IMR-90 (cell line): ENCODE data around the gene NT5C3B. TPM values are rescaled to one million over a fixed set of nuclear protein-coding genes. Genes with fewer than 3 reads are reported as not detected.
A peak's percentile ranks its signal among the peaks of the same experiment; 100 is the strongest.

Experiments used
- ATAC-seq: fragments of 200-7000 bp; cut with Tn5 transposase; 2 replicates; pipeline ENCODE4 v1.9.1; 2020; ENCODE audit warnings: low read depth, mild to moderate bottlenecking, moderate library complexity
- BruUV-seq: library from RNA; stranded (reverse); fragments of 400-500 nt; replicated peaks from 2 replicates; lab custom pipeline; 2021; lab: Mats Ljungman, UMichigan
- CTCF ChIA-PET: fragments of 300-600 bp; formaldehyde crosslinking; extraction: SDS; loops from one replicate; lab custom pipeline; 2021; ENCODE audit warnings: antibody characterized with exemption; lab: Yijun Ruan, JAX
- POLR2A ChIA-PET: fragments of 300-600 bp; sonication (Branson Sonifier 250); formaldehyde crosslinking; loops from one replicate; lab custom pipeline; 2022; ENCODE audit warnings: antibody characterized with exemption; ENCODE audit not compliant: unreplicated experiment; lab: Charles Lee
- DNase-seq: peaks from one replicate; pipeline ENCODE4 v3.0.0; 2013
- H2AFZ ChIP-seq: replicated peaks from 2 replicates; pipeline ENCODE3; 2013; ENCODE audit warnings: low read length, mild to moderate bottlenecking; ENCODE audit not compliant: poor library complexity
- H2AK5ac ChIP-seq: 2 replicates; pipeline ENCODE4 v1.6.1; 2013; ENCODE audit warnings: low read depth, low read length, inconsistent platforms
- H2AK9ac ChIP-seq: replicated peaks from 2 replicates; pipeline ENCODE3; 2013; ENCODE audit warnings: mild to moderate bottlenecking, low read depth, low read length, moderate library complexity; ENCODE audit not compliant: poor library complexity
- H2BK120ac ChIP-seq: 2 replicates; pipeline ENCODE4 v1.6.1; 2013; ENCODE audit warnings: low read depth, low read length, inconsistent platforms
- H2BK15ac ChIP-seq: 3 replicates; pipeline ENCODE4 v1.6.1; 2013; ENCODE audit warnings: low read depth, low read length, inconsistent platforms
- H2BK20ac ChIP-seq: 2 replicates; pipeline ENCODE4 v1.6.1; 2013; ENCODE audit warnings: low read depth, mild to moderate bottlenecking, inconsistent platforms, low read length, moderate library complexity
- H2BK5ac ChIP-seq: 2 replicates; pipeline ENCODE4 v1.6.1; 2013; ENCODE audit warnings: mild to moderate bottlenecking, low read depth, low read length, inconsistent platforms; ENCODE audit not compliant: poor library complexity, severe bottlenecking
- H3K14ac ChIP-seq: replicated peaks from 2 replicates; pipeline ENCODE4 v1.6.1; 2013; ENCODE audit warnings: low read depth, low read length, inconsistent platforms
- H3K18ac ChIP-seq: 2 replicates; pipeline ENCODE4 v1.6.1; 2013; ENCODE audit warnings: low read depth, low read length, control low read depth
- H3K23ac ChIP-seq: 2 replicates; pipeline ENCODE4 v1.6.1; 2013; ENCODE audit warnings: low read depth, low read length, inconsistent platforms
- H3K27ac ChIP-seq: 2 replicates; pipeline ENCODE4 v1.5.1; 2013; ENCODE audit warnings: mild to moderate bottlenecking, control low read depth, low read length; ENCODE audit not compliant: insufficient read depth
- H3K27me3 ChIP-seq: 2 replicates; pipeline ENCODE4 v1.6.1; 2013; ENCODE audit warnings: low read length; ENCODE audit not compliant: control insufficient read depth, insufficient read depth
- H3K36me3 ChIP-seq: 2 replicates; pipeline ENCODE4 v1.6.1; 2013; ENCODE audit warnings: low read length, mixed read lengths; ENCODE audit not compliant: control insufficient read depth, insufficient read depth
- H3K4ac ChIP-seq: 2 replicates; pipeline ENCODE4 v1.6.1; 2013; ENCODE audit warnings: low read depth, low read length, inconsistent platforms
- H3K4me1 ChIP-seq: 2 replicates; pipeline ENCODE4 v1.6.1; 2013; ENCODE audit warnings: low read length, mixed read lengths; ENCODE audit not compliant: control insufficient read depth, insufficient read depth
- H3K4me2 ChIP-seq: 2 replicates; pipeline ENCODE4 v1.6.1; 2013; ENCODE audit warnings: low read depth, mild to moderate bottlenecking, control low read depth, low read length, moderate library complexity
- H3K4me3 ChIP-seq: 2 replicates; pipeline ENCODE4 v1.5.1; 2013; ENCODE audit warnings: low read depth, mild to moderate bottlenecking, control low read depth, low read length, moderate library complexity; ENCODE audit not compliant: insufficient read depth
- H3K56ac ChIP-seq: 2 replicates; pipeline ENCODE4 v1.6.1; 2013; ENCODE audit warnings: low read length, inconsistent platforms; ENCODE audit not compliant: insufficient read depth; ENCODE audit errors: extremely low read depth
- H3K79me1 ChIP-seq, 2 experiments: 2 replicates each; pipeline ENCODE4 v1.6.1; 2013; ENCODE audit warnings: low read length in 2 of 2, inconsistent platforms in 1 of 2, low read depth in 1 of 2
- H3K9ac ChIP-seq: 2 replicates; pipeline ENCODE4 v1.6.1; 2013; ENCODE audit warnings: low read depth, low read length, control low read depth
- H3K9me1 ChIP-seq: 2 replicates; pipeline ENCODE4 v1.6.1; 2013; ENCODE audit warnings: low read length, inconsistent platforms; ENCODE audit not compliant: insufficient read depth
- H3K9me3 ChIP-seq: 2 replicates; pipeline ENCODE4 v1.6.1; 2013; ENCODE audit warnings: low read length; ENCODE audit not compliant: control insufficient read depth, insufficient read depth
- H4K20me1 ChIP-seq: 2 replicates; pipeline ENCODE4 v1.6.1; 2013; ENCODE audit warnings: low read length, inconsistent platforms; ENCODE audit not compliant: insufficient read depth
- H4K5ac ChIP-seq: 2 replicates; pipeline ENCODE4 v1.6.1; 2013; ENCODE audit warnings: mild to moderate bottlenecking, low read depth, low read length, control low read depth
- H4K8ac ChIP-seq, 2 experiments: 2 replicates each; pipeline ENCODE4 v1.6.1; 2013; ENCODE audit warnings: low read depth in 2 of 2, low read length in 2 of 2, control low read depth in 1 of 2, inconsistent platforms in 1 of 2
- H4K91ac ChIP-seq: 2 replicates; pipeline ENCODE4 v1.6.1; 2013; ENCODE audit warnings: low read depth, low read length, inconsistent platforms; ENCODE audit not compliant: insufficient read depth
- CEBPB ChIP-seq: IDR thresholded peaks from 2 replicates; pipeline ENCODE4 v1.6.1; 2012; ENCODE audit warnings: low read depth, low read length, improper control_type of control experiment
- FOS ChIP-seq: fragments of 150-350 bp; IDR thresholded peaks from 2 replicates; pipeline ENCODE4 v1.6.1; 2016; ENCODE audit warnings: low read depth, low read length
- MAFK ChIP-seq: IDR thresholded peaks from 2 replicates; pipeline ENCODE4 v1.6.1; 2012; ENCODE audit warnings: low read depth, low read length, improper control_type of control experiment
- MAZ ChIP-seq: IDR thresholded peaks from 2 replicates; pipeline ENCODE4 v1.6.1; 2012; ENCODE audit warnings: low read depth, mild to moderate bottlenecking, low read length, improper control_type of control experiment, moderate library complexity, borderline replicate concordance
- MXI1 ChIP-seq: IDR thresholded peaks from 2 replicates; pipeline ENCODE4 v1.6.1; 2012; ENCODE audit warnings: low read depth, mild to moderate bottlenecking, low read length, moderate library complexity, borderline replicate concordance
- NFE2L2 ChIP-seq: fragments of 150-350 bp; IDR thresholded peaks from 2 replicates; pipeline ENCODE4 v1.6.1; 2016; ENCODE audit warnings: low read depth, mild to moderate bottlenecking, low read length
- POLR2A ChIP-seq: IDR thresholded peaks from 2 replicates; pipeline ENCODE4 v1.6.1; 2012; ENCODE audit warnings: mild to moderate bottlenecking, low read depth, low read length
- RAD21 ChIP-seq: IDR thresholded peaks from 2 replicates; pipeline ENCODE4 v1.6.1; 2012; ENCODE audit warnings: low read length, improper control_type of control experiment
- RCOR1 ChIP-seq: IDR thresholded peaks from 2 replicates; pipeline ENCODE4 v1.6.1; 2012; ENCODE audit warnings: mild to moderate bottlenecking, low read length, improper control_type of control experiment; ENCODE audit not compliant: insufficient replicate concordance
- RFX5 ChIP-seq: IDR thresholded peaks from 2 replicates; pipeline ENCODE4 v1.8.0; 2012; ENCODE audit warnings: low read depth, mild to moderate bottlenecking, low read length, moderate library complexity
- SMC3 ChIP-seq: fragments of 150-350 bp; IDR thresholded peaks from 2 replicates; pipeline ENCODE4 v1.6.1; 2016; ENCODE audit warnings: low read depth, mild to moderate bottlenecking, antibody characterized with exemption, low read length, moderate library complexity
- USF2 ChIP-seq: fragments of 150-350 bp; IDR thresholded peaks from 2 replicates; pipeline ENCODE4 v1.6.1; 2017; ENCODE audit warnings: mild to moderate bottlenecking, antibody characterized with exemption, low read length, low read depth
- WGBS, 2 experiments: methylation state at CpG; one replicate each; pipeline versions ENCODE4 v1.1.5 to v1.1.7; 2013; ENCODE audit warnings: missing lambda C conversion rate in 2 of 2; ENCODE audit not compliant: insufficient read length in 1 of 2; ENCODE audit errors: extremely low coverage in 2 of 2; 5-methylcytosine and 5-hydroxymethylcytosine counted together
- dilution Hi-C: fragments of 300-500 bp; cut with HindIII; formaldehyde crosslinking; loops from one replicate; pipeline ENCODE4 v1.14.3; 2018; ENCODE audit warnings: low sequenced_read_pairs; ENCODE audit not compliant: unreplicated experiment
- in situ Hi-C: fragments of 300-500 bp; cut with MboI; formaldehyde crosslinking; loops from 3 replicates; pipeline ENCODE4 v1.14.3; 2019; ENCODE audit warnings: low sequenced_read_pairs, inconsistent platforms, mixed read lengths
- intact Hi-C: fragments of 100-400 bp; cut with micrococcal nuclease; formaldehyde crosslinking; loops from 2 replicates; pipeline ENCODE4 v1.10.0; 2022
- polyA plus RNA-seq, 3 experiments: library from polyadenylated mRNA; depleted of rRNA; stranded (reverse); fragments of >200 nt; gene quantifications; 2 replicates each; pipeline ENCODE4 v1.2.3, GENCODE V29; 2012; ENCODE audit warnings: low replicate concordance in 1 of 3
- total RNA-seq: library from RNA; depleted of rRNA; stranded (reverse); fragments of >200 nt; gene quantifications from 2 replicates; pipeline ENCODE4 v1.2.3, GENCODE V29; 2012

Gene NT5C3B
- total and polyA plus RNA-seq, 2 of the 4 experiments (the other 2 are of a cell fraction): 59.9 to 92.7 TPM

DNA sequence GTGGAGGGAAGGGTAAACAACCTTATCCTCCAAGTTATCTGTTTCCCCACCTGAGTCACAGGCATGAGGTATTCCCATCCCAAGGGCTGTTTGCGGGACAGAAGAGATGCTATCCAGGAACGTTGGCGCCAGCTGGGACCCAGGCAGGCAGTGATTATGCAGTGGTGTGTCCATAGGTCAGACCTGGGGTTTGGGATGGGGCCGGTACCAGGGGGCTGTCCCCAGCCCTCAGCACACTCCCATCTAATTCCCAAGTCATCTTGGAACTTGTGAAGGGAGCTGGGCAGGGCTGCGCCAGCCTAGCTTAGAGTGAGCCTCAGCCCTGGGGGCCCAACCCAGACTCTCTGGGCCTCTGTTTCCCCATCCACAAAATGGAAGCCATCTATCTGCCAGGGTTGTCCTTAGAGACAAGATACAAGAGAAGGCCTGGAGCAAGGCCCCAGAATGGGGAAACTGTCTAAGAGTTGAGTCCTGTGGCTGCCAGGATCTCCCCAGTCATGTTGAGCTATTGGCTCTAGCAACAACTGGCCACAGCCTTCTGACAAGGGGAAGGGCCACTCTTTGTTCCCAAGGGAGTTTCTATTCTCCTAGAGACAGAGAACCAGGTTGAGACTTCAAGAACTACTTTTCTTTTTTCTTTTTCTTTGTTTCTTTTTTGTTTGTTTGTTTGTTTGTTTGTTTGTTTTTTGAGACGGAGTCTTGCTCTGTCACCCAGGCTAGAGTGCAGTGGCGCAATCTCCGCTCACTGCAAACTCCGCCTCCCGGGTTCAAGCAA is 39.7 kb downstream of the NT5C3B start (continued):
- no peak for TF ChIP-seq NFE2L2

GRCh38 chr17:41794540-41794975 is 41.5 kb downstream of the NT5C3B start:
- TF ChIP-seq SMC3 (no peak), POLR2A (no peak), MAFK (no peak), RCOR1 (no peak), RAD21 (no peak), FOS (no peak), MXI1 (no peak), CEBPB (no peak), RFX5 (no peak), USF2 (no peak), MAZ (no peak)
- Histone ChIP-seq H4K5ac (no peak overlapping the region), H3K4me1 (peaks cover 23% of the 10 kb centered on the region), H3K27me3 (no peaks in the 10 kb centered on the region), H3K36me3 (no peaks in the 10 kb centered on the region), H4K91ac (peak overlapping the region; percentile 24; the same call in 1 of the 2 replicates), H3K9ac (no peak overlapping the region), H3K9me1 (peaks cover 13% of the 10 kb centered on the region), H3K14ac (peak overlapping the region; percentile 33), H3K4ac (peak overlapping the region; percentile 10), H2AFZ (no peak overlapping the region), H3K56ac (no peak overlapping the region), H2AK5ac (peak overlapping the region; percentile 86; the same call in 1 of the 2 replicates), H4K20me1 (no peaks in the 10 kb centered on the region), H3K79me1 (no peaks in the 10 kb centered on the region), H2BK5ac (no peak overlapping the region), H3K18ac (peak overlapping the region; percentile 13), H2AK9ac (peak overlapping the region; percentile 58), H3K23ac (no peak overlapping the region), H3K4me3 (no peak overlapping the region), H2BK120ac (peak overlapping the region; percentile 63; the same call in 1 of the 2 replicates), H3K9me3 (no peaks in the 10 kb centered on the region), H3K4me2 (no peak overlapping the region), H4K8ac (peak overlapping the region in 1 of 2 experiments; percentile 45; a peak in 2 of 4 replicates), H2BK20ac (peak overlapping the region; percentile 68; the same call in 1 of the 2 replicates), H2BK15ac (peak overlapping the region; percentile 51; the same call in 1 of the 3 replicates), H3K27ac (peak overlapping the region; percentile 52; the same call in 1 of the 2 replicates)
- ChIA-PET CTCF (no interaction called here), POLR2A (interaction anchor here (0.5 to 0.8 kb wide), 2 partner anchors 8 to 123 kb away, joined by 3 to 5 read pairs; no protein-coding TSS in a partner anchor)
- ATAC-seq (no peak), DNase-seq (no peak)
- no TSS peak for BruUV-seq
- in situ Hi-C loops (no loop called here), dilution Hi-C loops (no loop called here), intact Hi-C loops (no loop called here)
- 80% methylated on average over 2 of the region's 5 CpGs; no CpG with 5 or more reads in 1 of the 2 experiments for WGBS, 2 experiments
